GDM1 (cell line): ENCODE results near the gene ATP1A4.

Source experiments
- DNase-seq: peaks from one replicate; lab custom pipeline; 2025; lab: John Stamatoyannopoulos, UW

The ATP1A4 gene

DNA sequence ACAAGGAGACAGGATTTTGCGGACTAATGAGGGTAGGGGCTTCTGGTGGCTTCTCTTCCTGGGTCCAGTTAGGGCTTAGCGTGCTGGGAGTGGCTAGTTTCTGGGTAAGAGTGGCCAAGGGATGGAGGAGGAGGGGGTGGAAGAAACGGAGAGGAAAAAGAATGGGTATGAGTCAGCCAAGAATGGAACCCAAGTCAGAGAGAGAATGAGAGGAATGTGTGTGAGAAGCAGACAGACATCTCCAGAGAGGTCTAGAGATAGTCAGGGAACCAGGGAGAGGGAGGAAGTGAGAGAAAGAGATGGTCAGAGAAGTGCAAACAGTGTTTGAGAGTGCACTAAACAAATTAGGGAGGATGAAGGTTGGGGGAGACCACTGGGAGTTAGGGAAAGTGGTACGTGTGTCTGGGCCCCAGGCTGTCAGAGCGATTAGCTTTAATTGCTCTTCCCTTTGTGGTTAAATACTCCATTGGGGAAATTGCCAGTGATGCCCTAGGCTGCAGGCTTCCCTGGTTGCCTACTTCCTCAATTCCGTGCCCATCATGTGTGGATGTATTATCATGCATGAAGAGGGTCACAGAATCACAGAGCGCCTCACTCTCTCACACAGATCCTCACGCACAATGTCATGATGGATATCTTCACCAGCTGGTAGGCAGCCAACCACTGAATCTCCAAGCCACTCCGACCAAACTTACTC is 55.2 kb downstream of the ATP1A4 start:
- no peak for DNase-seq

DNA sequence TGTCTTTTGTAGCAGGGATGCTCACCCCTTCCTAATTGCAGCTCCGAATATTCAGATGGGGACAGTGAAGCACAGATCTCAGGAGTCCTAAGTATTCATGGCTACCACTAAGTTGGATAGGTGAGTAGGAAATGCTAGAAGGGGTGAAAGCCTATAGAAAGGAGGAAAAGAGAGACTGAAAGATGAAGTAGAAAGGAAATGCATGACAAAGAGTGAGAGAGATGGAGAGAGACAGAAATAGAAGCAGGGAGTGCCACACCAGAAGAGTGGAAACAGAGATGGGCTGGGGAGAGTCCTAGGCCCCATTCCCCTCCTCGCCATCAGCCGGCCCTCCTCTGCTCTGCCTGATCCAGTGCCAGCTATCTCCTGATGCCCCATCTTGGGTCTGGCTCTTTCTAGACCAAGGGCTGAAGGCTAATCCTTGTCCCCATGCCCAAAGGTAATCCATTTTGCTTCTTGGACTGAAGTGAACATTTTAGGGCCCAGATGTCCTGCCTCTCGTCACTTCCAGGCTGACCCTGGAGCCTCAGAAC is 55.8 kb downstream of the ATP1A4 start:
- DNase-seq = no peak

DNA sequence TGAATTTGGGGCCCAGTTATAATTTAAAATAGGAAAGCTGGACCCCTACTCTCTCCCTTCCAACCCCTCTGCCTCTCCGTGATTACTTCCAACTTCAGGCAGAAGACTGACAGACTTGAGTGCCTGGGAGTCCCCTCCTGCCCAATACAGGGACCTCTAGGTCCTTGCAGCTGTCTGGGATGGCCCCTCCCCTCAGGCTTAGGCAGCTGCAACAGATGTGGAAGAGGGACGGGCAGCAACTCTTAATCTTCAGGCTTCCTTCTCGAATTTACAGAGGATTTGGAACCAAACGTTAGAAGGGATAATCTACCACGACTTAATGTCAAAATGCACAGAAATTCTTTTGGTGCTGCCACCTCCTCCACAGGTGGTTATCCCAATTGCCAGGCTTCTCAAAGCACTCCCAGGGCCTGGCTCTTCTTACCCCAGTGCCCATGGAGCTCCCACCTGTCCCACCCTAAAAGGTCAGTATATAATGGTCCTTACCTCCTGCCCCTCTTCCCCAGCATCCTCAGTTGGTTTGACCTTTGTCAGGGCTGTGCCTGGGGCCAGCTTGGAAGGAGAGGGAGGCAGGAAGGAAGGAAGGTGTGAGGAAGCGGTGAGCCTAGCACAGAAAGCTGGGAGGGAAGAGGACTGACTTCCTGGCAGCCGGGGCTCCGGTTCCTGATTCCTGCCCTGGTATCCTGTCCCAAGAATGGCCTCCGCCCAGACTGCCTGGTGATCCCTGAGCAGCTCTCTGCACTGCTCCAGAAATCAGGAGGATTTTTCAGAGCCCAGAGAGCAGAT is 56.6 kb downstream of the ATP1A4 start:
- DNase-seq = no peak

DNA sequence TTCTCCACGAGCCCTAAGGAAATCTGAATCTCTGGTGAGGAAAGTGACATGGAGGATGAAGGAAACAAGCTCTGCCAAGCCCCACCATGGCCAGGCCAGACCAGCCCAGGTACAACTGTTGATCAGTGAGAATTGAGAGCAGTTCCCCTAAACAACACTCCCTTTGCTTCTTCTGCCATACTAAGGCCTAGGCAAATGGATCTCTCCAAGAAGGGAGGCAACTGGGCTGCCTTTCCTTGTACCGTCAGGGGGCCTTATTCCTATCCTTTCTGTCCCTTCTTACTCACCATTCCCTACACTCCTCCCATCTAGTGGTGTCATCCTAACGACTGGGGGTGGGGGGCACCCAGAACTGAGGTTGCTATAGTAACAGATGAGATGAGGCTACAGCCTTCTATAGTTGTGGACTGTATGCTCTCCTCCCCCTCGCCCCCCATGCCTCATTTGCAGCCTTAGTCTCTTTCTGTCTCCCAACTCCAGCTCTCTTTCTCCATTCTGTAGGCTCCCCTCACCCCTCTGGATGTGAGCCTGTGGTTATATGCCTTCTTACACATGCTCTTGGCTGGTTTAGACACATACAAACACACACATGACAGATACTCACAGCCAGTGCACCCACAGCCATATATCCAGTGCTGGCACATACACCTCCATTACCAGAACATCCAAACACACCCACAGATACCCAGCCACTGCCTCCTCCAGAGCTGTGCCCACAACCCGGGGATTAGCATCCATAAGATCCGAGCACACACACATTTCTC is 57.3 kb downstream of the ATP1A4 start:
- DNase-seq = no peak

DNA sequence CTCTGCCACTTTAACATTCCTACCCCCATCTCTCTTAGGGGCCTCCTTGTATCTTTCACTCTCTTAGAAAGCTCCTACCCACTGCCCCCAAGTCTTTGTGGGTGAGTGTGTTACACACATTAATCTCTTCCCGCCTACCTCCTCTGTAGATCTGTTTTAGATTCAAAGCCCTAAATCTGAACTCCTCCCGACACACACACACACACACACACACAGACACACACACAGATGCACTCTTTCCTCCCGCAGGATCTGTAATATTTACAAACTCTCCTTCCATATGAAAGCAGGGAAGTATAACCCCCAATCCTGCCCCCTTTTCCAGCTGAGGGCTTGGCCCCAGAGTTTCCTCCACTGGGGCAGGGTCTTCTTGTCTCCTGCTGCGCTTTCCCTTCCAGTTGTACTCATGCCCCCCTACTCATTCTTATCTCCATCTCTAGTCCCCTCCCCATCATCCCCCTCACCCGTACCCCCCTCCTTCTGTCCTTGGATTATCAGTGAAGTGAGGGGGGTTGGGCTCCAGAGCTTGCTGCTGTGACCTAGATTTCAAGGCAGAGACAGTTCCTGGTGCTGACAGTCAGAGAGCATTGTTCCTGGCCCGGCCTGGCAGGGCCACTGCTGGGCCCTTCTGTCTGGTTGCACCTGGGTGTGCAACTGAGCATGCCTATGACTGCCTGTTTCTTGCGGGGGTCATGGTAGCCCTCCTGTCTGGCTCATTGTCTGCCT is 58.1 kb downstream of the ATP1A4 start:
- DNase-seq = no peak

DNA sequence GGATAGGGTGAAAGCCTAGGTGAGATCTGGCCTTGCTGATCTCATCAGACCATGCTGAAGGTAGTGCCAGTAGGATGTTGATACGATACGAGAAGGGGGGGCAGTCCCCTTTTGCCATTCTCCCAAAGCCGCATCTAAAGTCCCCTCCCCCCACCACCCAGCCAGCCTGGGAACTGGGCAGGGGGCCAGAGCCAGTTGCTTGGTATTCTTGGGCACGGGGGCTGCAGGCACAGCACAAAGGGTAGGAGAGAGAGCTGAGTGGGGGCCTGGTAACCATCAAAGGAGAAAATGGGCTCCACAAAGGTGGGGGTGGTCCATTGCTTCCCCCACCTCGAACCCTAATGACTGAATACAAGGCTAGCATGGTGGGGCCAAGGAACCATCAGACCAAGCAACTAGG is 59.2 kb downstream of the ATP1A4 start:
- no peak for DNase-seq

DNA sequence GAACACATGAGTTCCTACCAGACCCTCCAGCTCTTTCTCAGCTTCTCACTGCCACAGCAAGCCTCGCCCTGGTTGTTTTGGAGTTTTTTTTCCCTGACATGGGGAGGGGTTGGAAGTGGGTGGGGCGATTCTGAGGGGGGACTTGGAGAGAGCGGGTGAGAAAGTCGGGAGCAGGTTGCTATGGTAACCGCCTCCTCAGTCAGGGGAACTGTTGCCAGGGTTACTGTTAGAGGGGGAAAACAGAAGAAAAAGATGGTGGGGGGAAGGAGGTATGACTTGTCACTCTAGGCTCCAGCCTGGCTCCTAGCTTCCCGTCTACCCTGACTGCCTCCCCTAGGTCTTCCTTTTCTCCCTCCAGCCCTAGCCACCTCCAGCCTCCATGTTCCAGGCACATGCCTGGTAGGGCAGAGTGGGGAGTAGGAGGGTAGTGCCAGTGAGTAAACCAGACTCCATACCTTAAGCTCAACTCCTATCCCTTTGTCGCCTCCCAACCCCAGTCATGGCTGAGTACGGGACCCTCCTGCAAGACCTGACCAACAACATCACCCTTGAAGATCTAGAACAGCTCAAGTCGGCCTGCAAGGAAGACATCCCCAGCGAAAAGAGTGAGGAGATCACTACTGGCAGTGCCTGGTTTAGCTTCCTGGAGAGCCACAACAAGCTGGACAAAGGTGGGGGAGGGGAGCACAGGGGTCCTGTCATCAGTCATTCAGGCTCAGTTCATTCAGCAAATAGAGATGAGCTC is 59.8 kb downstream of the ATP1A4 start:
- no peak for DNase-seq

DNA sequence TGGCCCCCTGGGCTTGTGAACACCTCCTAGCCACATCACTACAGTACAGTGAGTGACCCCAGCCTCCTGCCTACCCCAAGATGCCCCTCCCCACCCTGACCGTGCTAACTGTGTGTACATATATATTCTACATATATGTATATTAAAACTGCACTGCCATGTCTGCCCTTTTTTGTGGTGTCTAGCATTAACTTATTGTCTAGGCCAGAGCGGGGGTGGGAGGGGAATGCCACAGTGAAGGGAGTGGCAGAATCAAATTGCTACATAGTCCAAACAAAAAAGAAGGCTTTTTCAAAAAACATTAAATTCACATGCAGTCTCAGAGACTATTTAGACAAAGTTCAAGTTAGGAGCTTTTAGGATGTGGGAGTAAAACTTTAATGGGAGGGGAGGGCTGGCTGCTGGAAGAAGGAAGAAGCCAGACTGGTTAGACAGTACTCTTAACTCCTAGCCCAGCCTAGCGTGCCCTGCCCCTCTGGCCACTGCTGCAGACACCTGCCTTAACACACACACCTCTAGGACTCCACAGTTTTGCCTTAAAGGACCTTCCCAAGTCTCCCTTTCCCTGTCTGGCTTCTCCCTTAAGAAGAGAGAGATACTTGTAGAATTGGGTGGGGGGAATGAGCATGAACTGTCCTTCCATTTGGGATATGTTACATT is 63.2 kb downstream of the ATP1A4 start:
- DNase-seq = no peak

DNA sequence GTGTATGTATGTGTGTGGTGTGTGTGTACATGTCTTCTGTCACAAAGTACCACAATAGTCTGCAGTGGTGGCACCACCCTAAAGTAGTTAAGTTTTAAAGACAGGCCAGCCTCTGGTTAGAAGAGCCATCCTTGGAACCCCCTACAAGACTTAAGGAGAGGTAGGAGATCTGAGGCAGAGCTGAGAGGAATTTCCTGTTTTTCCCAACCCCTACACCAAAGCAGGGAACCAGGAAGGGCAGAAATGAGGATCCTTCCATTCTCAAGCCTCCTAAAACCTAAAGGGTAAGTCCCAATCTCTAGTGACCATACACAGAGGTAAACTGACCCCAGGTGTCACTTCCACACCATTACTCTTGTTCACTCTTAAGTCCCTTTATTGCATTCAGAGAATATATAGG is 64.9 kb downstream of the ATP1A4 start:
- no peak for DNase-seq

DNA sequence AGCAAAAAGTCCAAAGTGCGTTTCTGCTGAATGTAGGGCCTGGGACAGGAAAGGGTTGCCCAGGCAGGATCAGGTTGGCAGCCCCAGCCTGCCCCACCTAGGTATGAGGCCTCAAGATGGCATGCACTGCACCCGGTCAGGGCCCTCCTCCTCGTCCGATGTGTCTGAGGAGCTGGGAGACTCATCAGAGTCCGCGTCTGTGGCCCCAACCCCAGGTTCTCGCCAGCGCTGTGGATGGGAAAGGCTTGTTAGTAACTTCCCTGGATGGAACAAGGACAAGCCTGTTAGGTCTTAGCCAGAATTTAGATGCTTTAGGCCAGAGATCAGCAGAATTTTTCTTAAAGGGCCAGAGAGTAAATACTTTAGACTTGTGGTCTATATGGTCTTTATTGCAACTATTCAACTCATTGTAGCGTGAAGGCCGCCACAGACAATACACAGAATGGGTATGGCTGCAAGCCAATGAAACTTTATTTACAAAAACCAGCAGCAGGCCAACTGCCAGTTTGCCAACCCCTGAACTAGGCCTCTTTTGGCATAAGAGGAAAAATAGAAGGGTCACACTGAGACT is 66.2 kb downstream of the ATP1A4 start:
- DNase-seq = no peak

DNA sequence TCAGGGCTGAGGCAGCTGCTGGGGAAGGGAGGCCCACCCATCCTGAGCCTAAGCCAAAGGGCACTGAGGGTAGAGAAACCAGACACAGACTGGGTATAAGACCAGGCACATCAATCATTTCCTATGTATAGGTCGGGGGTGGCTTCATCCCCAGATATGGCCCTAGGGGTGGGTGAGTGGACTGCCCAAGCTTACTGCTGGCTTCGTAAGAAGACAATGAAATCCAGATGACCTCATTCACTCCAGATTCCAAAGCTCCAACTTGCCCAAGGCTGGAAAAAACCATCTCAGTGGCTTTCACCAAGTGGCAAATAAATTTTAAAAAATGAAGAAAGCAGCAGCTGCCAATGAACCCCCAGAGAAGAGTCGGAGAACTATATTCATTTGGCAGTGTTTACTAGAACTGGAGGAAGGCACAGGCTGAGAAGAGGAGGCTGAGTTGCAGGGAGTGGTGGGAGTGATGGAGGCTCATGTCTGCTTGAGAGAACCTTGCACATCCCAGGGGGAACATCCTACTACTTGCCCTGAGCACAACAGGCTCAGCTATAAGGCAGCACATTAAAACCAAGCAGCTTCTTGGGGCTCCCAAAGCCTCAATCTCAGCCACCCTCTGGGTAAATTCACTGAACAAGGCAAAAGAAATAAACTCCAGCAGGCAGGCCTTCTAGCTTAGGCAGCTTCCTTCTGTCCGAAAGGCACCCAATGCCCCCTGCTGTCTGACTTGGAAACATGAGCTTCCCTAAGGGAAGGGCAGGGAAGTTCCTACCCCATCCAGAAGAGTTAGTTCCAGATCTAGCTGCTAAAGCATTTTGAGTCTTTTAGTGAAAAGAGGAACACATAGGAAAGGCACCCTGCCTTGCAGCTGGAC is 67.9 kb downstream of the ATP1A4 start:
- no peak for DNase-seq

DNA sequence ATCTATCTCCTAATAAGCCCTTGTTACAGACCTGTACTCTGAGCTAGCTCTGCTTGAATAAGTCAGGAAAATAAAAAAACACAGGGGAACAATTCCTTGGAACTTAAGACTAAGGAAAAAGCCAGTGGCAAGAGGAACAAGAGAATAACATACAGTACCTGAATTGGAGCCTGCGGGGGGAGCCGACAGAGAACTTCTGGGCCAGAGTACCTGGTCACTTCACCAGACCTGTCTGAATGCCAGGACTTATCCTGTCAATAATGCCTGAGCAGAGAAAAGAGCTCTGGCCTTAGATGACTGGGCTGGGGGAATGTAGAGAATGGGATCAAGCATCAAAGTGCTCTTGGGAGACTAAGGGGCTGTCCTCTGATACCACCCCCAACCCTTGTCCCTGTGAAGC is 68.9 kb downstream of the ATP1A4 start:
- DNase-seq = no peak

DNA sequence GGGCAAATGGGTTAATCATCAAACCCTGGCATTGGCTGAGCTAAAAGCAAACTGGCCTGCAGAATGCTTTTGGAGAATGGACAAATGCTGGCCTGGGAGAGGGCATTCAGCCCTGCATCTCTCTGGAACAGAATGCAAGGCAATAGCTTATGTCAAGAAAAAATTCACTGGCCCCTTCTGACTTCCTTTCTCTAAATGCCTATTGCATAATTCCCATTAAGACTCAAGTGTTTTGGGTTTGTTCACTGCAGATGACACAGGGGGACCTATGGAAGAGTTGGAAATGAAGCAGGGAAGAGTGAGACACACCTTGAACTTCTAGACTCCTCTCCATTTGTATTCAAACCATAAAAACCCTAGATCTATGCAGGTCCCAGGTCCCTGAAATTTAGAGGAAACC is 69.7 kb downstream of the ATP1A4 start:
- DNase-seq = no peak

DNA sequence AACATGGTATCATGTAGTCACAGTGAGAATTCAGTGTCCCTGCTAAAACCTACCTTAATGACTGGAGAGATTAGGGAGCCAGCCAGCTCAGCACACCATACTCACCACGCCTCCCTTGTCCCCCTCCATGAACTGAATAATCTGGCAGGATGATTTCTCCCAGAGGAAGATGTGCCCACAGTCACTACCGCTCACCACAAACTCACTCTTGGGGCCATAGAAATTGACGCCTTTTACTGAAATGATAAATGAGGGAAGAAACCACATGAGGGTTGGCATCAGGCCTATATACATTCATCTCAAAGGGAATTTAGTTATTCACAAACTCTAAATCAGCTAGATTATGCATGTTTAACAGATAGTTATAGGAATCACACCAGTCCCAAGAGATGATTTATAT is 71.1 kb downstream of the ATP1A4 start:
- DNase-seq = no peak

DNA sequence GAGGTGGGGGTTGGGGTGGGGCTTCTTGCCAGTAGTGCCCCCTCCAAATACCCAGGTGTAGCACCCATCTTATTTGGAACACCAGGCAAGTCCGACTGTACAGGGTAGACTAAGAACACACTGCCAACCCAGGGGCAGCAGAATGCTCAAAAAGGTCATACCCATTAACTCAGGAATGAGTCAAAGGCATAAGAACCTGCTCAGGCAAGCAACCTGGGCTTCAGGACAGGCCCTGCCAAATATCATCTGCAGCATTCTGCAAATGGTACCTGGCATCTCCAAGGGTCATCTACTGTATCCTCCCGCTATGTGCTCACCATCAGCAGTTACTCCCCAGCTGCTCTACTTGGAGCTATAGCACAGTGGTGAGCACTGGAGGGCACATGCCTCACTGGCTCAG is 73.2 kb downstream of the ATP1A4 start:
- DNase-seq = no peak

DNA sequence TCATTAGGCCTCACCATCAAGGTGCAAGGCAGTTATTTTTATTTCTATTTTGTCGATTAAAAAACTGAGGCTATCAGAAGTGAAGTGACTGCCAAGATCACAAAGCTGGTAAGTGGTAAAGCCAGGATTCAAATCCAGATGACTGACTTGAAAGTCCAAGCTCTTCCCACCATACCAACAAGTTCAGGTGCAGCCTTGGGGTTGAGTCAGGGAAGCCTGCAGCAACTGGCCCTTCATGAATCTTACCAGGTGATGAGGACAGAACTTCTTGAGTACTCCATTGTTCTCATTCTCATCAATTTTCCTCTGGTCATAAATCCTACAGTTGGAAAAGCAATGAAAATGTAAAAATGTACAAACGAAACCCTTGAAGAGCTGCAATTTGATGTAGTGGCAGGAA is 73.9 kb downstream of the ATP1A4 start:
- DNase-seq = no peak

DNA sequence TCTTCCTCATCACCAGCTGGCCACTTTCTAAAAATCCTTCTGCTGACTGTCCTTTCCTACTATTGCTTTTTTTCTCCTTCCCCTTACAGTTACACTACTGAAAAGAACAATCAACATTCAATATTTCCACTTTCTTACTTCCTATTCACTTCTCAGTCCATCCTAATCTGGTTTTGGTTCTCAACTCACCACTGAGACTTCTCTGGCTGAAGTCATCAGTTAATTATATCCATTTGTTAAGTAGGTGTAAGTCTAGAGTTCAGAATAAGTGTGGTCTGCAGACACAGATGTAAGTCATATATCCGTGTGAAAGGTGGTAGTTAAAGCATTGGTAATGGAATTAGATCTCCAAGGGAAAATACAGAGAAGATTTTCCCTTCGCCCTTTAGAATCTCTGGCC is 75.2 kb downstream of the ATP1A4 start:
- no peak for DNase-seq

DNA sequence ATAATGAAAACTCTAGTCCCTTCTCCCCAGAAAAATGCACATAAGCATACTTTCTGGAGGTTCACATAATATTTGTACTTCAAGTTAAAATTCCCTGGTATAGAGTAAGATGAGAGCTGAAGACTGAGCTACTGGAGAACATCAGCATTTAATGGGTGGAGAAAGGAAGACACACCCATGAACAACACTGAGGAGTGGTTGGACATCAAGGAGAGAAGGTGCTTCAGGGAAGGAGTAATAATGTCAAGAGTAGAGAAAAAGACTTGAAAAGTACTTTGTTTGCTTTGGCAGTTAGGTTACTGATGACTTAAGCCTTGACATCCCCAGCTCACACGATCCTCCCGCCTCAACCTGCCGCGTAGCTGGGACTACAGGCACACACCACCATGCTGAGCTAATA is 75.6 kb downstream of the ATP1A4 start:
- DNase-seq = no peak

DNA sequence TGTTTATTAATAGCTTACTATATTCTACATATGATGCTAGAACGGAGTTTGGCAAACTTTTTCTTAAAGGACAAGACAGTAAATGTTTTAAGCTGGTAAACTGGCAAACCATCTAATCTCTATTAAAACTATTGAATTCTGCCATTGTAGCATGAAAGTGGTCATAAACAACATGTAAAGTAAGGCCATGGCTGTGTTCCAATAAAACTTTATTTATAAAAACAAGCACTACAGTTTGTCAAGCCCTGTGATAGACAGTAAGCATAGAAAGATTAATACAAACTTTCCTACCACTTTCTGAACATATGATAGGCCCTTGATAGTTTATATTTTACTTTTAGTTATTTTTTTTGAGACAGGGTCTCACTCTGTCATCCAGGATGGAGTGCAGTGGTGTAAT is 76.2 kb downstream of the ATP1A4 start:
- DNase-seq = no peak

DNA sequence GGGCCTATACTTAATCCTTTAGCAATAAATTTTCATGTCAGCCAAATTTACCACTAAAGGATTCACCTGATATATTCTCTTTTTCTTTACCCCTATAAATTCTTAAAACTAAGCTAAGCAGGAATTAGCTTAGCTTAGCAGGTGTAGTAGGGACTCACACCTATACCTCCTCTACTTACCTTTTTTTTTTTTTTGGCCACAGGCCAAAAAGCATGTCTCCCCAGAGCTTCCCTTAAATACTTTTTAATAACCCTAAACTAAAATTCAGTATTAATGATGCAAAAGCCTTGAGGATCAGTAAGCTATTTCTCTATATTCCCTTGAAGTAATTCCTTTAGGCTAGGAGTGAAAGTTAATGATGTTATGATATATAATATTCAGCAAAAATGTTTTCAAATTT is 77.0 kb downstream of the ATP1A4 start:
- no peak for DNase-seq
